ENCODE data around the gene PSD2. TPM values are rescaled to one million over a fixed set of nuclear protein-coding genes. Genes with fewer than 3 reads are reported as not detected.

Gene PSD2
- polyA plus RNA-seq, 3 donors = not detected

DNA sequence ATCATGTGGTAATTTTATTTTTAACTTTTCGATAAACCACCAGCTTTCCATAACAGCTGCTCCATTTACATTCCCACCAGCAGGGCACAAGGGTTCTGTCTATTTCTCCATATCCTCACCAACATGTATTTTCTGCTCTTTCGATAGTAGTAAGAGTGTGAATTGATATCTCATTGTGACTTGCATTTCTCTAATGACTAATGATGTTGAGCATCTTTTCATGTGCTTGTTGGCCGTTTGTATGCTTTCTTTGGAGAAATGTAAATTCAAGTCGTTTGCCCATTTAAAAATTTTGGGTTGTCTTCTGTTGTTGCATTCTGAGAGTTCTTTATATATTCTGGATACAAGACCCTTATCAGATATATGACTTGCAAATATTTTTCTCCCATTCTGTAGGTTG lies 45.9 kb downstream of the PSD2 start:
- Histone ChIP-seq H3K27me3 (ENCODE audit: control insufficient read depth in 2 of 2, insufficient read depth in 2 of 2, low read length in 2 of 2) (peaks cover 13 to 15% of the 10 kb centered on the region in 2 donors), H3K9ac (ENCODE audit: insufficient read depth, low read length, poor library complexity, severe bottlenecking) (no peak overlapping the region), H3K9me3 (replicated peaks in 1 of 2; ENCODE audit: control insufficient read depth in 1 of 2, insufficient read depth in 1 of 2, low read length in 2 of 2) (peaks cover 0 to 4% of the 10 kb centered on the region in 2 donors), H3K4me2 (replicated peaks; ENCODE audit: extremely low read depth, low read length, poor library complexity, severe bottlenecking) (no peak overlapping the region), H3K79me2 (ENCODE audit: insufficient read depth, low read length) (no peaks in the 10 kb centered on the region), H3K36me3 (replicated peaks in 1 of 2; ENCODE audit: control insufficient read depth in 1 of 2, insufficient read depth in 2 of 2, low read length in 2 of 2) (no peaks in the 10 kb centered on the region), H4K20me1 (ENCODE audit: insufficient read depth, low read length) (no peaks in the 10 kb centered on the region), H3K27ac (ENCODE audit: low read depth in 1 of 2, low read length in 2 of 2) (no peak overlapping the region), H3K4me3 (replicated peaks in 1 of 3; ENCODE audit: low read depth in 2 of 3, low read length in 3 of 3) (no peak overlapping the region), H3K4me1 (ENCODE audit: control insufficient read depth in 1 of 2, insufficient read depth in 2 of 2, low read length in 2 of 2) (no peaks in the 10 kb centered on the region), H2AFZ (ENCODE audit: insufficient read depth, low read depth, low read length, poor library complexity, severe bottlenecking) (no peak overlapping the region)
- TF ChIP-seq CTCF (IDR thresholded peaks at IDR 0.05) = no peak
- H3K27me3 Mint-ChIP-seq (ENCODE audit: low read depth in 3 of 3) = peaks cover 20 to 32% (median 22%) of the 10 kb centered on the region in 3 donors
- H3K4me1 Mint-ChIP-seq = no peaks in the 10 kb centered on the region
- intact Hi-C loops (cut with micrococcal nuclease) = no loop called here
- no peak overlapping the region for H3K4me3 Mint-ChIP-seq
- no peaks in the 10 kb centered on the region for H3K36me3 Mint-ChIP-seq
- no peak overlapping the region for H3K27ac Mint-ChIP-seq
- peaks cover 0 to 4% (median 0%) of the 10 kb centered on the region in 7 donors for H3K9me3 Mint-ChIP-seq
- no peak for DNase-seq
- WGBS (ENCODE audit: insufficient coverage) = no CpG with 5 or more reads among the region's 4 CpGs

DNA sequence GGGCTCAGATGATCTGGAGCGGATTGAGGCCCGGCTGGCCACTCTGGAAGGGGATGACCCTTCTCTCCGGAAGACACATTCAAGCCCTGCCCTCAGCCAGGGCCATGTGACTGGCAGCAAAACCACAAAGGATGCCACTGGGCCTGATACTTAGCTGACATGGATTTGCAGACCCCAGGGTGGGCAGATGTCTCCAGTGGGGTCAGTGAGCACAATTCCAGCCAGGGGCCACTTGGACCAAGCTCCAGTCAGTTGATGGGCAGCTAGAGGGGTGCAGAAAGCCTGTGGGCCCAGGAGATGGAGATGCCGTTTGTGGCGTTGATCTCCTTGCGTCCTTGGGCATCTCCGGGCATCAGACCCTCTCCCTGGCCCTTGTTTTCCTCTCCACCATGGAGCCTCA lies 46.7 kb downstream of the PSD2 start:
- H3K79me2 ChIP-seq (ENCODE audit: insufficient read depth, low read length) = no peaks in the 10 kb centered on the region
- no peaks in the 10 kb centered on the region for H3K36me3 Mint-ChIP-seq
- H3K36me3 ChIP-seq (replicated peaks in 1 of 2; ENCODE audit: control insufficient read depth in 1 of 2, insufficient read depth in 2 of 2, low read length in 2 of 2) = no peaks in the 10 kb centered on the region
- H3K27ac Mint-ChIP-seq = no peak overlapping the region
- no peak overlapping the region for H3K27ac ChIP-seq (ENCODE audit: low read depth in 1 of 2, low read length in 2 of 2)
- 79% methylated on average over 5 of the region's 7 CpGs for WGBS (ENCODE audit: insufficient coverage)
- no peak overlapping the region for H3K9ac ChIP-seq (ENCODE audit: insufficient read depth, low read length, poor library complexity, severe bottlenecking)
- peaks cover 3 to 5% of the 10 kb centered on the region in 2 donors for H3K4me1 ChIP-seq (ENCODE audit: control insufficient read depth in 1 of 2, insufficient read depth in 2 of 2, low read length in 2 of 2)
- H3K9me3 ChIP-seq (replicated peaks in 1 of 2; ENCODE audit: control insufficient read depth in 1 of 2, insufficient read depth in 1 of 2, low read length in 2 of 2) = peaks cover 0 to 11% of the 10 kb centered on the region in 2 donors
- no peak overlapping the region for H3K4me3 ChIP-seq (replicated peaks in 1 of 3; ENCODE audit: low read depth in 2 of 3, low read length in 3 of 3)
- no peaks in the 10 kb centered on the region for H4K20me1 ChIP-seq (ENCODE audit: insufficient read depth, low read length)
- intact Hi-C loops (cut with micrococcal nuclease) = no loop called here
- DNase-seq = no peak
- TF ChIP-seq CTCF (IDR thresholded peaks at IDR 0.05) = no peak
- H2AFZ ChIP-seq (ENCODE audit: insufficient read depth, low read depth, low read length, poor library complexity, severe bottlenecking) = no peak overlapping the region
- peaks cover 2% of the 10 kb centered on the region for H3K4me1 Mint-ChIP-seq
- peaks cover 19 to 22% of the 10 kb centered on the region in 2 donors for H3K27me3 ChIP-seq (ENCODE audit: control insufficient read depth in 2 of 2, insufficient read depth in 2 of 2, low read length in 2 of 2)
- H3K27me3 Mint-ChIP-seq (ENCODE audit: low read depth in 3 of 3) = peaks cover 28 to 40% (median 30%) of the 10 kb centered on the region in 3 donors
- H3K4me3 Mint-ChIP-seq = no peak overlapping the region
- H3K4me2 ChIP-seq (replicated peaks; ENCODE audit: extremely low read depth, low read length, poor library complexity, severe bottlenecking) = no peak overlapping the region
- peaks cover 0 to 4% (median 0%) of the 10 kb centered on the region in 7 donors for H3K9me3 Mint-ChIP-seq
